ENCODE measurements around the gene FCRL5. TPM values are rescaled to one million over a fixed set of nuclear protein-coding genes. Genes with fewer than 3 reads are reported as not detected.

FCRL5 gene
- total and polyA plus RNA-seq, 12 donors, result 0.03 to 0.65 (median 0.13) TPM; not detected in 8

- Histone ChIP-seq H3K27ac (no peak overlapping the region), H3K27me3 (peaks cover 0 to 53% (median 25%) of the 10 kb centered on the region in 7 donors), H3K4me3 (no peak overlapping the region), H3K36me3 (no peaks in the 10 kb centered on the region), H3K4me1 (no peaks in the 10 kb centered on the region), H3K9me3 (no peaks in the 10 kb centered on the region)
- DNase-seq (peak in 1 of 2 donors; percentile 11), ATAC-seq (peak in 3 of 8 donors; percentile 42 to 56 (median 51))
- 11 to 12% methylated on average over 5 of the region's 5 CpGs for WGBS, 2 donors
- intact Hi-C loops (cut with DNase I), result loop anchor here in 1 of 10 donors (5.0 to 10.0 kb wide), 3 partner anchors 119 to 331 kb away; no protein-coding TSS in a partner anchor
- TF ChIP-seq, protein P1, sequence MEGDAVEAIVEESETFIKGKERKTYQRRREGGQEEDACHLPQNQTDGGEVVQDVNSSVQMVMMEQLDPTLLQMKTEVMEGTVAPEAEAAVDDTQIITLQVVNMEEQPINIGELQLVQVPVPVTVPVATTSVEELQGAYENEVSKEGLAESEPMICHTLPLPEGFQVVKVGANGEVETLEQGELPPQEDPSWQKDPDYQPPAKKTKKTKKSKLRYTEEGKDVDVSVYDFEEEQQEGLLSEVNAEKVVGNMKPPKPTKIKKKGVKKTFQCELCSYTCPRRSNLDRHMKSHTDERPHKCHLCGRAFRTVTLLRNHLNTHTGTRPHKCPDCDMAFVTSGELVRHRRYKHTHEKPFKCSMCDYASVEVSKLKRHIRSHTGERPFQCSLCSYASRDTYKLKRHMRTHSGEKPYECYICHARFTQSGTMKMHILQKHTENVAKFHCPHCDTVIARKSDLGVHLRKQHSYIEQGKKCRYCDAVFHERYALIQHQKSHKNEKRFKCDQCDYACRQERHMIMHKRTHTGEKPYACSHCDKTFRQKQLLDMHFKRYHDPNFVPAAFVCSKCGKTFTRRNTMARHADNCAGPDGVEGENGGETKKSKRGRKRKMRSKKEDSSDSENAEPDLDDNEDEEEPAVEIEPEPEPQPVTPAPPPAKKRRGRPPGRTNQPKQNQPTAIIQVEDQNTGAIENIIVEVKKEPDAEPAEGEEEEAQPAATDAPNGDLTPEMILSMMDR (IDR thresholded peaks at IDR 0.05), result peak; percentile 73 to 92 (median 89)
These were observed 56.2 kb downstream of the FCRL5 start for GRCh38 chr1:157496121-157496526.

- peaks cover 0 to 53% (median 25%) of the 10 kb centered on the region in 7 donors for H3K27me3 ChIP-seq
- no peaks in the 10 kb centered on the region for H3K36me3 ChIP-seq
- 71 to 78% methylated on average over 3 of the region's 3 CpGs for WGBS, 2 donors
- ATAC-seq (no peak), DNase-seq (no peak)
- no peaks in the 10 kb centered on the region for H3K9me3 ChIP-seq
- TF ChIP-seq, protein P1 (IDR thresholded peaks at IDR 0.05), result no peak
- H3K27ac ChIP-seq, result no peak overlapping the region
- intact Hi-C loops (cut with DNase I), result loop anchor here in 1 of 10 donors (5.0 to 10.0 kb wide), 3 partner anchors 118 to 330 kb away; no protein-coding TSS in a partner anchor
- H3K4me1 ChIP-seq, result no peaks in the 10 kb centered on the region
- H3K4me3 ChIP-seq, result no peak overlapping the region
These were observed 57.0 kb downstream of the FCRL5 start for GRCh38 chr1:157495285-157495684.

GRCh38 chr1:157494093-157494492 lies 58.2 kb downstream of the FCRL5 start:
- Histone ChIP-seq H3K36me3 (no peaks in the 10 kb centered on the region), H3K9me3 (no peaks in the 10 kb centered on the region), H3K4me3 (no peak overlapping the region), H3K27ac (no peak overlapping the region), H3K27me3 (peaks cover 0 to 44% (median 25%) of the 10 kb centered on the region in 7 donors), H3K4me1 (no peaks in the 10 kb centered on the region)
- no peak for ATAC-seq
- intact Hi-C loops (cut with DNase I), result loop anchor here in 5 of 10 donors (5.0 to 10.0 kb wide), 4 partner anchors 117 to 329 kb away; no protein-coding TSS in a partner anchor
- no peak for DNase-seq
- WGBS, 2 donors, result 75 to 76% methylated on average over 4 of the region's 4 CpGs
- TF ChIP-seq, protein P1 (IDR thresholded peaks at IDR 0.05), result no peak

DNA sequence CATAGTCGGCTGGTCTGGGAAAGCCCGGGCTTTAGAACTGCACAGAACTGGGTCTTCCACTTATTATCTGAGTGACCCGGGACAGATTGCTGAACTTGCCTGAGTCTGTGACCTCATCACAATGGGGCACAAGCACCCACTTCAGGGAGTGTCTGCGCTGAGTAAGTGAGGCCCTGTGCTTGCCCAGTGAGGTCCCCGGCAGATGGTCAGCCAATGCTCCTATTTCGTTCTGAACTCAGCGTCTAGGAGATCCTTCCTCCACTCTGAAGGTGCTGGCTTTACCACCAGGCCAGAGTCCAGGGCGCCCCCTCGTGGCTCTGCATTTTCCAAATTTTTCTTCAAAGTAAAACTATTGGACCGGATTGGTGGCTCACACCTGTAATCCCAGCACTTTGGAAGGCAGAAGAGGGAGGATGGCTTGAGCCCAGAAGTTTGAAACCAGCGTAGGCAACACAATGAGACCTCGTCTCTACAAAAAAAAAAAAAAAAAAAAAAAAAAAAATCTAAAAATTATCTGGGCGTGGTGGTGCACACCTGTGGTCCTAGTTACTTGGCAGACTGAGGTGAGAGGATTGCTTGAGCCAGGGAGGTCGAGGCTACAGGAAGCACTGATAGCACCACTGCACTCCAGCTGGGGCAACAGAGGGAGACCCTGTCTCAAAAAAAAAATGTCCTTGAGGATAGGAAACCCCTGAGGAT lies 61.7 kb downstream of the FCRL5 start:
- no peaks in the 10 kb centered on the region for H3K36me3 ChIP-seq
- intact Hi-C loops (cut with DNase I), result loop anchor here in 5 of 10 donors (5.0 to 10.0 kb wide), 4 partner anchors 113 to 326 kb away; no protein-coding TSS in a partner anchor
- TF ChIP-seq, protein P1 (IDR thresholded peaks at IDR 0.05), result peak in 8 of 9 donors; percentile 15 to 59 (median 55)
- ATAC-seq (peak in 4 of 8 donors; percentile 24 to 67 (median 32)), DNase-seq (peak; percentile 43 to 46)
- 26 to 27% methylated on average over 14 of the region's 14 CpGs for WGBS, 2 donors
- no peaks in the 10 kb centered on the region for H3K4me1 ChIP-seq
- peaks cover 0 to 33% (median 19%) of the 10 kb centered on the region in 7 donors for H3K27me3 ChIP-seq
- no peaks in the 10 kb centered on the region for H3K9me3 ChIP-seq
- no peak overlapping the region for H3K27ac ChIP-seq
- H3K4me3 ChIP-seq, result no peak overlapping the region
